Ishikawa (cell line): ENCODE data around the gene DGCR8.

ENCODE experiments used
- CEBPB ChIP-seq: IDR thresholded peaks from 2 replicates; pipeline ENCODE4 v1.6.1; 2012
- CREB1 ChIP-seq: IDR thresholded peaks from 2 replicates; pipeline ENCODE4 v1.6.1; 2012; ENCODE audit warnings: low read depth
- EGR1 ChIP-seq: IDR thresholded peaks from 2 replicates; pipeline ENCODE4 v1.6.1; 2012
- EP300 ChIP-seq: IDR thresholded peaks from 2 replicates; pipeline ENCODE4 v1.6.1; 2012; ENCODE audit warnings: borderline replicate concordance
- FOXM1 ChIP-seq: IDR thresholded peaks from 2 replicates; pipeline ENCODE4 v1.6.1; 2012; ENCODE audit warnings: low read depth, borderline replicate concordance
- NFIC ChIP-seq: IDR thresholded peaks from 2 replicates; pipeline ENCODE4 v1.6.1; 2012
- RAD21 ChIP-seq: IDR thresholded peaks from 2 replicates; pipeline ENCODE4 v1.6.1; 2012; ENCODE audit warnings: low read depth
- REST ChIP-seq: IDR thresholded peaks from 2 replicates; pipeline ENCODE4 v1.6.1; 2012; ENCODE audit warnings: low read depth, mild to moderate bottlenecking
- TAF1 ChIP-seq: IDR thresholded peaks from 2 replicates; pipeline ENCODE4 v1.6.1; 2012; ENCODE audit warnings: low read depth, mild to moderate bottlenecking
- TCF12 ChIP-seq: IDR thresholded peaks from 2 replicates; pipeline ENCODE4 v1.6.1; 2012; ENCODE audit warnings: low read depth
- TEAD4 ChIP-seq: IDR thresholded peaks from 2 replicates; pipeline ENCODE4 v1.6.1; 2012
- YY1 ChIP-seq: IDR thresholded peaks from 2 replicates; pipeline ENCODE4 v1.6.1; 2012; ENCODE audit warnings: low read depth
- ZBTB7A ChIP-seq: IDR thresholded peaks from 2 replicates; pipeline ENCODE4 v1.6.1; 2012; ENCODE audit warnings: low read depth
- TF ChIP-seq, protein P1 (sequence below): IDR thresholded peaks from 2 replicates; pipeline ENCODE4 v1.6.1; 2012
- TF ChIP-seq, protein P2 (sequence below): IDR thresholded peaks from 2 replicates; pipeline ENCODE4 v1.6.1; 2012

DGCR8 gene

GRCh38 chr22:20146777-20147176, 66.7 kb downstream of the DGCR8 start:
- TF ChIP-seq YY1, result no peak
- TF ChIP-seq FOXM1, result no peak
- TF ChIP-seq EGR1, result no peak
- no peak for TF ChIP-seq TAF1
- TF ChIP-seq REST, result no peak
- TF ChIP-seq, protein P1, sequence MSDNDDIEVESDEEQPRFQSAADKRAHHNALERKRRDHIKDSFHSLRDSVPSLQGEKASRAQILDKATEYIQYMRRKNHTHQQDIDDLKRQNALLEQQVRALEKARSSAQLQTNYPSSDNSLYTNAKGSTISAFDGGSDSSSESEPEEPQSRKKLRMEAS, result no peak
- no peak for TF ChIP-seq RAD21
- no peak for TF ChIP-seq CREB1
- no peak for TF ChIP-seq NFIC
- TF ChIP-seq TEAD4, result no peak
- no peak for TF ChIP-seq TCF12
- no peak for TF ChIP-seq ZBTB7A
- no peak for TF ChIP-seq CEBPB
- TF ChIP-seq, protein P2, sequence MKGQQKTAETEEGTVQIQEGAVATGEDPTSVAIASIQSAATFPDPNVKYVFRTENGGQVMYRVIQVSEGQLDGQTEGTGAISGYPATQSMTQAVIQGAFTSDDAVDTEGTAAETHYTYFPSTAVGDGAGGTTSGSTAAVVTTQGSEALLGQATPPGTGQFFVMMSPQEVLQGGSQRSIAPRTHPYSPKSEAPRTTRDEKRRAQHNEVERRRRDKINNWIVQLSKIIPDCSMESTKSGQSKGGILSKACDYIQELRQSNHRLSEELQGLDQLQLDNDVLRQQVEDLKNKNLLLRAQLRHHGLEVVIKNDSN, result no peak

DNA sequence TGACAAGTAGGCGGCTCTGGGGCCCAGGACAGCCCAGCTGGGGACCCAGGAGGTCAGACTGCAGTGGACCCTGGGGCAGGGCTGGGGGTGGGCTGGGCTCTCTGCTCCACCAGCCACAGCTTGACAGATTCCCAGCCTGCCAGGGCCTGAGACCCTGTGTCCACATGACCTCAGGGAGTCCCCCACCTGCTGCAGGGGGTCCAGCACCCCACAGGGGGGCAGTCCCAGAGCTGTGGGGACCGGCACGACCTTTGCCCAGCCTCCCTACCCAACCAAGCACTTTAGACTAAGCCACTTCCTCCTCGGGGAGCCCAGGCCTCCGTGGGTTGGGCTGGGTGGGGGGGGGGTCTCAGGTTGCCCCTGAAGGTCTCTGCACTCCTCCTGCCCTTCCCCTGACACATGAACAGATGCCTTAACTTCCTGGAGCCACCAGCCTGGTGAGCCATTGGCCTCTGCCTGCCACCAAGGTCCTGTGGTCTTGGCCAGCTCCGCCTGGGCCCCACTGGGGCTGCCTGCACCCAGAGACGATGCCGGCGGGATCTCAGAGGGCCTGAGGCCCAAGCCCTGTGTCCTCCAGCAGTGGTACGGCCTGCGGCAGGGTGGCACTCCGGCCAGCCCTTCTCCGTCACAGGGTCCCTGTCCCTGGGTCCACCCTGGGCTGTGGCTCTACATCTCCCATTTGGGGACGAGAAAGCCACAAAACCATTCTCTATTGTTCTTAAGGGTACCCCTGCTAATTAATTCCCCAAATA, 67.4 kb downstream of the DGCR8 start:
- TF ChIP-seq TEAD4 (no peak), ZBTB7A (no peak), CREB1 (no peak), TAF1 (no peak), YY1 (no peak), NFIC (no peak), CEBPB (no peak), FOXM1 (no peak), EP300 (no peak), REST (no peak), TCF12 (no peak), RAD21 (no peak), EGR1 (no peak)
- TF ChIP-seq, protein P2, result no peak
- TF ChIP-seq, protein P1, result no peak

GRCh38 chr22:20148414-20148813, 68.4 kb downstream of the DGCR8 start:
- no peak for TF ChIP-seq REST
- TF ChIP-seq EGR1, result no peak
- TF ChIP-seq TAF1, result no peak
- TF ChIP-seq TCF12, result no peak
- TF ChIP-seq, protein P2, result no peak
